Measurements from ENCODE around the gene CTNNA3. TPM values are rescaled to one million over a fixed set of nuclear protein-coding genes. Genes with fewer than 3 reads are reported as not detected.

The CTNNA3 gene
- total and polyA plus RNA-seq, 10 donors: 0.03 to 2.4 (median 0.76) TPM; not detected in 1

- no peak for DNase-seq
- Histone ChIP-seq H3K36me3 (no peaks in the 10 kb centered on the region), H3K27me3 (replicated peaks in 1 of 7) (no peaks in the 10 kb centered on the region), H3K9me3 (no peaks in the 10 kb centered on the region), H3K27ac (no peak overlapping the region), H3K4me3 (no peak overlapping the region), H3K4me1 (no peaks in the 10 kb centered on the region)
- TF ChIP-seq CTCF (IDR thresholded peaks at IDR 0.05 in 8 of 11, conservative IDR thresholded peaks at IDR 0.05 in 3 of 11): no peak
- no peak for TF ChIP-seq POLR2AphosphoS5 (IDR thresholded peaks at IDR 0.05)
- intact Hi-C loops (cut with DNase I; ENCODE audit: low total_unique reads): no loop called here
- 75 to 80% (median 75%) methylated on average over 3 of the region's 3 CpGs for WGBS, 5 donors
Measured at GRCh38 chr10:66780796-66781195, 915.2 kb downstream of the CTNNA3 start.

DNA sequence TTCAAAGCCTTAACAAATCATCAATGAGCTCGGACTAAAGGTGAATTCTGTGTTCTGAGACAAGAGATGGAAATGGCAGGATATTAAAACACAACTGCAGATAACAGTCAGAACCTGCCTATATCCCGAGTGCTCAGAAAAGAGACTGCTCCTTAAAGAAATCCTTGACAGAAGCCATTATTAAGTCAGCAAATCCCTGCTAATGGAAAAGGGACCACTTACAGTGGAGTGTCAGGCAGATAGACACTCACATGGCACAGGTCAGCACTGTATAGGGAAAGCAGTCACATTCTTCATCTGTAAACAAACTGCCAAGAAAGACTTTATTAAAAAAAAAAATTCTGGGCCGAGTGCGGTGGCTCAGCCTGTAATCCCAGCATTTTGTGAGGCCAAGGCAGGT lies 917.6 kb downstream of the CTNNA3 start:
- intact Hi-C loops (cut with DNase I; ENCODE audit: low total_unique reads): no loop called here
- Histone ChIP-seq H3K9me3 (no peaks in the 10 kb centered on the region), H3K4me1 (no peaks in the 10 kb centered on the region), H3K27ac (no peak overlapping the region), H3K27me3 (replicated peaks in 1 of 7) (no peaks in the 10 kb centered on the region), H3K4me3 (no peak overlapping the region), H3K36me3 (no peaks in the 10 kb centered on the region)
- WGBS, 5 donors: 64 to 90% (median 86%) methylated on average over 4 of the region's 4 CpGs
- DNase-seq: no peak
- TF ChIP-seq POLR2A (IDR thresholded peaks at IDR 0.05) (no peak), CTCF (IDR thresholded peaks at IDR 0.05 in 8 of 11, conservative IDR thresholded peaks at IDR 0.05 in 3 of 11) (no peak), POLR2AphosphoS5 (IDR thresholded peaks at IDR 0.05) (no peak)

DNA sequence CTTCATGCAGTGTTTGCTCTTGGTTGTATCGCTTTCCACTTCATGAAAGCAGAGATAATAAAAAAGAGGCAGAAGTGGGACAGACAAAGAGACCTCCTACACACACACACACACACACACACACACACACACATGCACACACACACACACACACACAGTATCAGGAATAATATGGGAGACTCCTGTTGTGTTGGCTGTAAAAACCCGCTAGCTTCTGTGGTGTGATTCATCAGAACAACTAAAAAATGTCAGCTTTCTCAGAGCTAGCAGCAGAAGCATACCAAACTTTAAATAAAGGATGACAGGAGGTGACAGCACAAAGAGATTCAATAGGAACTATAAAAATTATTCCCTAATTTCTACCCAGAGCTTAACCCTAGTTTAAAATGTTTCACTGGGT lies 918.3 kb downstream of the CTNNA3 start:
- 73 to 92% (median 81%) methylated on average over 2 of the region's 2 CpGs for WGBS, 5 donors
- no peak overlapping the region for H3K27ac ChIP-seq
- intact Hi-C loops (cut with DNase I; ENCODE audit: low total_unique reads): no loop called here
- no peaks in the 10 kb centered on the region for H3K9me3 ChIP-seq
- no peak for DNase-seq
- no peaks in the 10 kb centered on the region for H3K4me1 ChIP-seq
- no peaks in the 10 kb centered on the region for H3K36me3 ChIP-seq
- no peaks in the 10 kb centered on the region for H3K27me3 ChIP-seq (replicated peaks in 1 of 7)
- TF ChIP-seq CTCF (IDR thresholded peaks at IDR 0.05 in 8 of 11, conservative IDR thresholded peaks at IDR 0.05 in 3 of 11) (no peak), POLR2AphosphoS5 (IDR thresholded peaks at IDR 0.05) (no peak), POLR2A (IDR thresholded peaks at IDR 0.05) (no peak)
- no peak overlapping the region for H3K4me3 ChIP-seq

- intact Hi-C loops (cut with DNase I; ENCODE audit: low total_unique reads): no loop called here
- 82 to 90% (median 83%) methylated on average over 6 to 7 of the region's 7 CpGs for WGBS, 5 donors
Measured at GRCh38 chr10:66773472-66773817, 922.5 kb downstream of the CTNNA3 start.

More at GRCh38 chr10:66773472-66773817, 922.5 kb downstream of the CTNNA3 start:
- no peaks in the 10 kb centered on the region for H3K9me3 ChIP-seq
- no peak for DNase-seq
- no peaks in the 10 kb centered on the region for H3K27me3 ChIP-seq (replicated peaks in 1 of 7)
- H3K4me1 ChIP-seq: no peaks in the 10 kb centered on the region
- TF ChIP-seq POLR2A (IDR thresholded peaks at IDR 0.05) (no peak), POLR2AphosphoS5 (IDR thresholded peaks at IDR 0.05) (no peak), CTCF (IDR thresholded peaks at IDR 0.05 in 8 of 11, conservative IDR thresholded peaks at IDR 0.05 in 3 of 11) (no peak)
- no peak overlapping the region for H3K27ac ChIP-seq
- H3K36me3 ChIP-seq: no peaks in the 10 kb centered on the region
- H3K4me3 ChIP-seq: no peak overlapping the region

Data from spleen (tissue), 11 donors.